HG03460 (cell line): ENCODE measurements around the gene CSDE1.

Experiments
- ATAC-seq: cut with Tn5 transposase; IDR thresholded peaks from one replicate; pipeline ENCODE4 v1.9.1; 2021; ENCODE audit not compliant: unreplicated experiment

CSDE1 gene

GRCh38 chr1:114703242-114703641 lies 54.5 kb downstream of the CSDE1 start:
- no peak for ATAC-seq

- ATAC-seq = no peak
These were observed 55.0 kb downstream of the CSDE1 start for GRCh38 chr1:114702737-114703136.

- ATAC-seq = no peak
These were observed 55.9 kb downstream of the CSDE1 start for GRCh38 chr1:114701931-114702330.

GRCh38 chr1:114700036-114700600 lies 57.7 kb downstream of the CSDE1 start:
- ATAC-seq = no peak

GRCh38 chr1:114696810-114697209 lies 61.0 kb downstream of the CSDE1 start:
- no peak for ATAC-seq

- no peak for ATAC-seq
These were observed 62.2 kb downstream of the CSDE1 start, which contains the start of gene AMPD1 for GRCh38 chr1:114695430-114696058. TSS of gene AMPD1 (minus strand) at chr1:114695546. CDS start at chr1:114695471, 75 bp downstream.

- ATAC-seq = no peak
These were observed 63.1 kb downstream of the CSDE1 start for GRCh38 chr1:114694540-114695310.

GRCh38 chr1:114692947-114693346 lies 64.8 kb downstream of the CSDE1 start:
- ATAC-seq = no peak

GRCh38 chr1:114691061-114691460 lies 66.7 kb downstream of the CSDE1 start:
- no peak for ATAC-seq

- ATAC-seq = no peak
These were observed 67.6 kb downstream of the CSDE1 start for GRCh38 chr1:114690148-114690547.

GRCh38 chr1:114688526-114688925 lies 69.3 kb downstream of the CSDE1 start:
- ATAC-seq = no peak

GRCh38 chr1:114685851-114686250 lies 71.9 kb downstream of the CSDE1 start:
- no peak for ATAC-seq

GRCh38 chr1:114677691-114678090 lies 80.1 kb downstream of the CSDE1 start:
- no peak for ATAC-seq

GRCh38 chr1:114676115-114676514 lies 81.7 kb downstream of the CSDE1 start:
- ATAC-seq = no peak

GRCh38 chr1:114671939-114672275 lies 85.9 kb downstream of the CSDE1 start:
- no peak for ATAC-seq

- no peak for ATAC-seq
These were observed 86.5 kb downstream of the CSDE1 start for GRCh38 chr1:114671011-114671938.

- peak; percentile 98 for ATAC-seq
These were observed 87.4 kb downstream of the CSDE1 start for GRCh38 chr1:114670083-114671010.

GRCh38 chr1:114669562-114670082 lies 88.2 kb downstream of the CSDE1 start, which contains the start of gene DENND2C:
TSS of gene DENND2C (minus strand) at chr1:114670049. CDS start at chr1:114625984, 44,065 bp downstream.
- ATAC-seq = peak; percentile 57

- no peak for ATAC-seq
These were observed 88.8 kb downstream of the CSDE1 start for GRCh38 chr1:114668784-114669561.
